Esophagus (tissue), 2 donors: Measurements from ENCODE around the gene CLEC14A. TPM values are rescaled to one million over a fixed set of nuclear protein-coding genes. Genes with fewer than 3 reads are reported as not detected.

Experiments used
- H3K27ac ChIP-seq, 2 donors: one replicate each; pipeline ENCODE4 v1.5.1; 2013; ENCODE audit warnings: low read depth in 2 of 2, mild to moderate bottlenecking in 2 of 2, inconsistent platforms in 1 of 2, low read length in 1 of 2, moderate library complexity in 1 of 2
- H3K27me3 ChIP-seq, 2 donors: one replicate each; pipeline ENCODE4 v1.6.1; 2013; ENCODE audit warnings: low read length in 2 of 2, control low read depth in 1 of 2, mild to moderate bottlenecking in 1 of 2; ENCODE audit not compliant: insufficient read depth in 2 of 2, control insufficient read depth in 1 of 2
- H3K36me3 ChIP-seq, 2 donors: one replicate each; pipeline ENCODE4 v1.6.1; 2013; ENCODE audit warnings: low read length in 1 of 2; ENCODE audit not compliant: control insufficient read depth in 2 of 2, insufficient read depth in 2 of 2
- H3K4me1 ChIP-seq, 2 donors: one replicate each; pipeline ENCODE4 v1.6.1; 2013; ENCODE audit warnings: low read length in 1 of 2; ENCODE audit not compliant: control insufficient read depth in 2 of 2, insufficient read depth in 2 of 2
- H3K4me3 ChIP-seq, 2 donors: one replicate each; pipeline ENCODE4 v1.5.1; 2013; ENCODE audit warnings: low read length in 2 of 2, mild to moderate bottlenecking in 2 of 2, low read depth in 1 of 2, moderate library complexity in 1 of 2
- H3K9me3 ChIP-seq, 2 donors: one replicate each; pipeline ENCODE4 v1.6.1; 2013; ENCODE audit warnings: mild to moderate bottlenecking in 2 of 2, low read depth in 1 of 2, low read length in 1 of 2, moderate library complexity in 1 of 2; ENCODE audit not compliant: control insufficient read depth in 2 of 2, insufficient read depth in 1 of 2
- WGBS, 2 donors: extraction: QIAGEN DNeasy Blood & Tissue Kit; methylation state at CpG; one replicate each; pipeline ENCODE4 v1.1.7; 2013; 5-methylcytosine and 5-hydroxymethylcytosine counted together
- polyA plus RNA-seq, 2 donors: library from polyadenylated mRNA; stranded (reverse); fragments of 200-250 nt; gene quantifications; one replicate each; pipeline ENCODE4 v1.2.3, GENCODE V29; 2013
- donor health status: healthy with polysubstance abuse.
- donor health status: Bipolar disorder and iron deficiency.

The CLEC14A gene
- polyA plus RNA-seq, 2 donors = 3.0 to 10.0 TPM

GRCh38 chr14:38207736-38208617 lies 47.9 kb downstream of the CLEC14A start, which contains the start of gene SSTR1:
TSS of gene SSTR1 (plus strand) at chr14:38207904. CDS start at chr14:38209390, 1,486 bp downstream.
- Histone ChIP-seq H3K4me3 (peak within 1 kb of the TSS; percentile 8 to 16), H3K27ac (no peak within 1 kb of the TSS), H3K4me1 (peaks cover 2 to 17% of the 10 kb centered on the region in 2 donors), H3K27me3 (peaks cover 3 to 17% of the 10 kb centered on the region in 2 donors), H3K9me3 (peaks cover 0 to 11% of the 10 kb centered on the region in 2 donors), H3K36me3 (no peaks in the 10 kb centered on the region)
- 3 to 5% methylated on average over 49 of the region's 49 CpGs for WGBS, 2 donors

- Histone ChIP-seq H3K4me3 (no peak overlapping the region), H3K27me3 (peaks cover 3 to 17% of the 10 kb centered on the region in 2 donors), H3K9me3 (peaks cover 0 to 11% of the 10 kb centered on the region in 2 donors), H3K36me3 (no peaks in the 10 kb centered on the region), H3K27ac (no peak overlapping the region), H3K4me1 (peaks cover 2 to 17% of the 10 kb centered on the region in 2 donors)
- 34 to 42% methylated on average over 5 of the region's 5 CpGs for WGBS, 2 donors
Measured at GRCh38 chr14:38207377-38207735, 48.5 kb downstream of the CLEC14A start.

- peaks cover 3 to 17% of the 10 kb centered on the region in 2 donors for H3K27me3 ChIP-seq
- no peaks in the 10 kb centered on the region for H3K36me3 ChIP-seq
- peaks cover 2 to 17% of the 10 kb centered on the region in 2 donors for H3K4me1 ChIP-seq
- 51 to 60% methylated on average over 2 of the region's 2 CpGs for WGBS, 2 donors
- H3K27ac ChIP-seq = no peak overlapping the region
- H3K9me3 ChIP-seq = peaks cover 0 to 11% of the 10 kb centered on the region in 2 donors
- no peak overlapping the region for H3K4me3 ChIP-seq
Measured at GRCh38 chr14:38206689-38207376, 49.1 kb downstream of the CLEC14A start.

GRCh38 chr14:38205949-38206665 lies 49.8 kb downstream of the CLEC14A start:
- 89 to 92% methylated on average over 5 of the region's 5 CpGs for WGBS, 2 donors
- H3K36me3 ChIP-seq = no peaks in the 10 kb centered on the region
- H3K27me3 ChIP-seq = peaks cover 3 to 14% of the 10 kb centered on the region in 2 donors
- peaks cover 2 to 17% of the 10 kb centered on the region in 2 donors for H3K4me1 ChIP-seq
- H3K27ac ChIP-seq = no peak overlapping the region
- no peak overlapping the region for H3K4me3 ChIP-seq
- peaks cover 0 to 11% of the 10 kb centered on the region in 2 donors for H3K9me3 ChIP-seq

GRCh38 chr14:38205119-38205813 lies 50.6 kb downstream of the CLEC14A start:
- H3K27me3 ChIP-seq = peaks cover under 1 to 12% of the 10 kb centered on the region in 2 donors
- H3K9me3 ChIP-seq = peaks cover 0 to 11% of the 10 kb centered on the region in 2 donors
- no peak overlapping the region for H3K4me3 ChIP-seq
- 80 to 85% methylated on average over 5 of the region's 5 CpGs for WGBS, 2 donors
- no peak overlapping the region for H3K27ac ChIP-seq
- H3K36me3 ChIP-seq = no peaks in the 10 kb centered on the region
- H3K4me1 ChIP-seq = peaks cover 2 to 12% of the 10 kb centered on the region in 2 donors

- peaks cover 0 to 8% of the 10 kb centered on the region in 2 donors for H3K9me3 ChIP-seq
- H3K4me1 ChIP-seq = peaks cover 2 to 7% of the 10 kb centered on the region in 2 donors
- no peak overlapping the region for H3K4me3 ChIP-seq
- H3K27ac ChIP-seq = no peak overlapping the region
- peaks cover 0 to 7% of the 10 kb centered on the region in 2 donors for H3K27me3 ChIP-seq
- H3K36me3 ChIP-seq = no peaks in the 10 kb centered on the region
Measured at GRCh38 chr14:38204719-38205115, 51.2 kb downstream of the CLEC14A start.

Other genes starting within 250 kb of the CLEC14A start
- under 1 TPM; 0.06 to 0.12 TPM for gene SSTR1, start 48.2 kb downstream of the CLEC14A start, polyA plus RNA-seq